ENCODE data around the gene CHD1.

GRCh38 chr5:98839469-98840383, 89.1 kb downstream of the CHD1 start:
- TF ChIP-seq CTCF (IDR thresholded peaks at IDR 0.05) = no peak
- no peak for TF ChIP-seq POLR2A (IDR thresholded peaks at IDR 0.05)

Measured in prostate gland (tissue), 2 donors.